ENCODE results near the gene SPEG.

The SPEG gene

DNA sequence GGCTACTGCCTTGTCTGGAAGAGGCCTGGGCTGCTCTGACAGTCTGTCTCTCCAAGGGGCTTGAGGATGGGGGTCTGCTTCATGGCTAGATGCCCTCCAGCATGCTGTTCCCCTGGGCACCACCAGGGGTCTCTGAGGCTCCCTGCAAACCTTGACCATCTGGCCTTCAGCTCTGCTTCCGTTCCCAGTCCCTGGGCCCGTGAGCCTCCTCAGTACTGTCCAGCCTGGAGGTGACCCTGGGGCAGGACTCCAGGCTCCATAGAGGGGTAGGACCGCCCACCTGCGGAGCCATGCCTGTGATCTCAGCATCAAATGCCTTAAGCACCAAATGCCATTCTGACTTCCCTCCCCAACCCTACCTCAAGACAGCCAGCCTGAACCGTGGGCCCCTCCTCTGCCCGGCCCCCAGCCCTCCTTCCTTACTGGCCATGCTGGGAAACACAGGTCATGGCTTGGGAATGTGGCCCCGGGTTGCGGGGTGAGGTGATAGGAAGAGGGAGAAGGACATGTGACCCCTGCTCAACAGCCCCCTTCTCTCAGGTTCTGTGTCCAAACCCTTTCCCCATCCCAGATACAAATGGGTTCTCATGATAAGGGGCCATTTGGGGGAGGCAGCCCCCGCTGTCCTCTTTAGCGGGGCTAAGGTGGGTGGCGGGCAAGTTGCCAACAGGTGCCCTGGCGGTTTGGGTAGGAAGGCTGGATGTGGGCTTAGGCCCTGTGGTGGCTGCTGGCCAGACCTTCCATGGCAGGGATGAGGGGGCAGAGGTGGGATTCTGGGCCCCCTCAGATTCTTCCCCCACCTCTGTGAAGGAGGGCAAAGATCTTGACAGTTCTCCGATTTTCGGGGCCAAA lies 25.0 kb downstream of the SPEG start:
- TF ChIP-seq, protein P1, sequence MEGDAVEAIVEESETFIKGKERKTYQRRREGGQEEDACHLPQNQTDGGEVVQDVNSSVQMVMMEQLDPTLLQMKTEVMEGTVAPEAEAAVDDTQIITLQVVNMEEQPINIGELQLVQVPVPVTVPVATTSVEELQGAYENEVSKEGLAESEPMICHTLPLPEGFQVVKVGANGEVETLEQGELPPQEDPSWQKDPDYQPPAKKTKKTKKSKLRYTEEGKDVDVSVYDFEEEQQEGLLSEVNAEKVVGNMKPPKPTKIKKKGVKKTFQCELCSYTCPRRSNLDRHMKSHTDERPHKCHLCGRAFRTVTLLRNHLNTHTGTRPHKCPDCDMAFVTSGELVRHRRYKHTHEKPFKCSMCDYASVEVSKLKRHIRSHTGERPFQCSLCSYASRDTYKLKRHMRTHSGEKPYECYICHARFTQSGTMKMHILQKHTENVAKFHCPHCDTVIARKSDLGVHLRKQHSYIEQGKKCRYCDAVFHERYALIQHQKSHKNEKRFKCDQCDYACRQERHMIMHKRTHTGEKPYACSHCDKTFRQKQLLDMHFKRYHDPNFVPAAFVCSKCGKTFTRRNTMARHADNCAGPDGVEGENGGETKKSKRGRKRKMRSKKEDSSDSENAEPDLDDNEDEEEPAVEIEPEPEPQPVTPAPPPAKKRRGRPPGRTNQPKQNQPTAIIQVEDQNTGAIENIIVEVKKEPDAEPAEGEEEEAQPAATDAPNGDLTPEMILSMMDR (conservative IDR thresholded peaks at IDR 0.05; ENCODE audit: control insufficient read depth, insufficient read depth, low read depth, low read length) = peak; percentile 96
- DNase-seq (ENCODE audit: low read depth) = peak; percentile 61
- H3K4me3 ChIP-seq (ENCODE audit: control insufficient read depth, low read depth, low read length) = no peak overlapping the region

DNA sequence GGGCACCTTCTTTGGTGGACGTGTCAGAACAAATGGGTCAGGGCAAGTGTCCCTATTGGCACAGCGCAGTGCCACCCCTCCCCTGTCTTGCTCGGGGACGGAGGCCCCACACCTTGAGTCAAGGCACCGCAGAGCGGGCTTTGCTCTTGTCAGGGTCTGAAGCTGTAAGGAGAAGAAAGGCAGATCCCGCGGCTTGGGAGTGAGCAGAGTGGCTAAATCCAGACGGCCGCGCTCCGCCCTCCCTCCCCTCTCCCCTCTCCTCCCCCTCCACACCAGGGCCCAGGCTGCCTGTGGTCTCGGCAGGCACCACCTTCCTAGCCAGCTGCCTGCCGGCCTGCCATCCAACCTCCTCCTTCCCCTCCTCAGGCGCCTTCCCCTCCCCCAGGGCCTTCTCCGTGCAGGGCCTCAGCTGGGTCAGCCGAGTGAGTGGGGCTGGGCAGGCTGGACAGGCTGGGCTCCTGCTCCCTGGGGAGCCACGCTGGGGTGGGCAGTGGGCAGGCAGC lies 25.8 kb downstream of the SPEG start:
- no peak overlapping the region for H3K4me3 ChIP-seq (ENCODE audit: control insufficient read depth, low read depth, low read length)
- TF ChIP-seq, protein P1 (conservative IDR thresholded peaks at IDR 0.05; ENCODE audit: control insufficient read depth, insufficient read depth, low read depth, low read length) = no peak
- peak; percentile 45 for DNase-seq (ENCODE audit: low read depth)

- DNase-seq (ENCODE audit: low read depth) = no peak
- no peak overlapping the region for H3K4me3 ChIP-seq (ENCODE audit: control insufficient read depth, low read depth, low read length)
- TF ChIP-seq, protein P1 (conservative IDR thresholded peaks at IDR 0.05; ENCODE audit: control insufficient read depth, insufficient read depth, low read depth, low read length) = no peak
Measured at GRCh38 chr2:219461047-219461514, 26.4 kb downstream of the SPEG start.

DNA sequence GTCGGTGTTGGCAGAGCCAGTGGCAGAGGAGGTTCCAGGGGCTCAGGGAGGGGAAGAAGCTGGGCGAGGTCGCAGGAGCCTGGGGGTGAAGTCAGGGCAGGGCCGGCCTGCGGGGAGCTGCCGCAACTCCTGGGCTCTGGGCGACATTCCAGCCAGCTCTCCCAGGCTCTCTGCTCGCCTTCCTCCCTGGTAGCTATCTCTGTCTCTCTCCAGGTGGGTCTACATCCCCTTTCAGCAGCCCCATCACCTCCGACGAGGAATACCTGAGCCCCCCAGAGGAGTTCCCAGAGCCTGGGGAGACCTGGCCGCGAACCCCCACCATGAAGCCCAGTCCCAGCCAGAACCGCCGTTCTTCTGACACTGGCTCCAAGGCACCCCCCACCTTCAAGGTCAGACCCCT lies 27.0 kb downstream of the SPEG start:
- TF ChIP-seq, protein P1 (conservative IDR thresholded peaks at IDR 0.05; ENCODE audit: control insufficient read depth, insufficient read depth, low read depth, low read length) = no peak
- H3K4me3 ChIP-seq (ENCODE audit: control insufficient read depth, low read depth, low read length) = no peak overlapping the region
- no peak for DNase-seq (ENCODE audit: low read depth)

DNA sequence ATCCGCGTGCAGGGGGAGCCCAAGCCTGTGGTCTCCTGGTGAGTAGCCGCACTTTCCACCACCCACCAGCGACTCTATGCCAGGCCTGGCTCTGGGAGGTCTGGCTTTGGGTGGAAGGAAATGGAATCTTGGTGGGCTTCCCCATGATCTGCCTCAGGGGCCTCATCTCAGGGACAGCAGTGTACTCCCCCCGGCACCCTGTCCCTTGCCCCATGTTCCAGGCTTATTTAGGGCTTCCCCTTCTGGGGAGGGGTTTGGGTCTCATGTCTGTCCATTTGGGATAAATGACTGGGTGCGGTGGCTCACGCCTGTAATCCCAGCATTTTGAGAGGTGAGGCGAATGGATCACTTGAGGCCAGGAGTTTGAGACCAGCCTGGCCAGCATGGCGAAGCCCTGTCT lies 27.7 kb downstream of the SPEG start:
- H3K4me3 ChIP-seq (ENCODE audit: control insufficient read depth, low read depth, low read length) = no peak overlapping the region
- DNase-seq (ENCODE audit: low read depth) = no peak
- TF ChIP-seq, protein P1 (conservative IDR thresholded peaks at IDR 0.05; ENCODE audit: control insufficient read depth, insufficient read depth, low read depth, low read length) = no peak

GRCh38 chr2:219464286-219465032 lies 29.8 kb downstream of the SPEG start:
- DNase-seq (ENCODE audit: low read depth) = no peak
- TF ChIP-seq, protein P1 (conservative IDR thresholded peaks at IDR 0.05; ENCODE audit: control insufficient read depth, insufficient read depth, low read depth, low read length) = no peak
- H3K4me3 ChIP-seq (ENCODE audit: control insufficient read depth, low read depth, low read length) = no peak overlapping the region

Data from fibroblast of mammary gland (primary cell).